Activated CD8-positive, alpha-beta T cell treated with anti-CD3 and anti-CD28 coated beads, Interleukin-2, amount 10 ng/mL, durations not matched to agents 7 days and 5 days (primary cell): ENCODE measurements around the gene FGFR3. TPM values are rescaled to one million over a fixed set of nuclear protein-coding genes. Genes with fewer than 3 reads are reported as not detected.
"Not testable (repeated sequence)": the region's sequence is repeated elsewhere in the genome, so short reads cannot be mapped to it uniquely, and the experiment has no call there.

Experiments used
- ATAC-seq: fragments of 150-1000 bp; cut with Tn5 transposase; one replicate; pipeline ENCODE4 v1.10.0; 2021; ENCODE audit warnings: moderate library complexity
- CTCF ChIA-PET: fragments of 350-600 bp; sonication (Branson Sonifier 250); formaldehyde crosslinking; loops from one replicate; lab custom pipeline; 2021; ENCODE audit warnings: antibody characterized with exemption; lab: Charles Lee
- POLR2A ChIA-PET: fragments of 350-600 bp; sonication (Branson Sonifier 250); formaldehyde crosslinking; loops from one replicate; lab custom pipeline; 2021; ENCODE audit warnings: antibody characterized with exemption; lab: Charles Lee
- DNase-seq: peaks from one replicate; pipeline ENCODE4 v3.0.0-alpha.2; 2020
- H3K27ac Mint-ChIP-seq: one replicate; pipeline ENCODE4 v1.8.0; 2021; ENCODE audit warnings: mild to moderate bottlenecking, mixed read lengths
- H3K27me3 Mint-ChIP-seq: one replicate; pipeline ENCODE4 v1.8.0; 2021; ENCODE audit warnings: low read depth, mixed read lengths
- H3K36me3 Mint-ChIP-seq: one replicate; pipeline ENCODE4 v1.8.0; 2021; ENCODE audit warnings: low read depth, mixed read lengths
- H3K4me1 Mint-ChIP-seq: one replicate; pipeline ENCODE4 v1.8.0; 2021; ENCODE audit warnings: low read depth, mixed read lengths
- H3K4me3 Mint-ChIP-seq: one replicate; pipeline ENCODE4 v1.8.0; 2021; ENCODE audit warnings: mild to moderate bottlenecking, mixed read lengths
- H3K9me3 Mint-ChIP-seq: one replicate; pipeline ENCODE4 v1.8.0; 2022; ENCODE audit warnings: mixed read lengths; ENCODE audit not compliant: insufficient read depth
- total RNA-seq, 2 experiments: library from RNA; stranded (reverse); gene quantifications; one replicate each; pipeline ENCODE4 v1.2.3, GENCODE V29; 2021

The FGFR3 gene
- total RNA-seq, 2 experiments from 2014 or later = 0.34 to 0.37 TPM

DNA sequence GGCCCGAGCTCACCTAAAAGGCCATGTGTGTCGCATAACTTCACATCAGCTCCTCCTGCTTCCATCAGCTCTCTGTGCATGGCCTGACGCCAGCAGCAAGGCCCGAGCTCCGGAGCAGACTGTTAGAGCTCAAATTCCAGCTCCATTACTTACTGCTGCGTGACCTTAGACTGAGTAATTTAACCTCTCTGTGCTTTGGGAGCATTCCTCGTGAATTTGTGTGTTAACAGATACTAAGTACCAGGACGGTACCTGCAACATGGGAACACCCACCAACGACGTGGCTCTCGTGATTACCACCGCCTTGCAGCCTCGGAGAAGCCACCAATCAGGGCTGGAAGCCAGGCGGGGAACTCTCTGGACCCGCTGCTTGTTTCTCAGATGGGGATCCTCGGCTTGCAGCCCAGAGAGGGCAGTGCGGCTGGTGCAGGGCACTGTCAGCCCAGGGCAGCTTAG is 49.9 kb downstream of the FGFR3 start:
- Mint-ChIP-seq H3K4me3 (no peak overlapping the region), H3K4me1 (peaks cover 14% of the 10 kb centered on the region), H3K27ac (no peak overlapping the region), H3K36me3 (peaks cover 46% of the 10 kb centered on the region), H3K9me3 (no peaks in the 10 kb centered on the region), H3K27me3 (no peaks in the 10 kb centered on the region)
- DNase-seq = no peak
- ChIA-PET POLR2A (no interaction called here), CTCF (interaction anchor here (0.6 kb wide), 1 partner anchor 294 kb away, joined by 3 read pairs; no protein-coding TSS in a partner anchor)
- no peak for ATAC-seq

DNA sequence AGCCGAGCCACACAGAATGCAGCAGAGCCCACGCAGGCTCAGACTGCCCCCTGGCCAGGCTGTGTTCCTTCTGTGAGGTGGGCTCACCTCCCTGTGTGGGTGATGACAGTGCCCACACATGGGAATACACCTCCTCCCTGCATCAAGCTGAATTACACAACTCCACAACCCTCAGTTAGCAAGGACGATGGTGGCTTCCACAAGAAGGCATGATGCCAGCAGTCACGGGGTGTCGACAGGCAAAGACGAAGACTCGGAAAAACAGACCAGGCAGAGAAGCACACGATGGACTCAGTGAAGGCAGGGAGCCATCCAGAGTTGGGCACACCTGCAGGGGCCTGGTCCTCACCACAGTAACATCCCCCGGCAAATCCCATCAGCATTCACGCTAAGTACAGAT is 50.8 kb downstream of the FGFR3 start:
- Mint-ChIP-seq H3K27ac (no peak overlapping the region), H3K27me3 (no peaks in the 10 kb centered on the region), H3K4me1 (peaks cover 14% of the 10 kb centered on the region), H3K9me3 (no peaks in the 10 kb centered on the region), H3K36me3 (peaks cover 49% of the 10 kb centered on the region), H3K4me3 (no peak overlapping the region)
- DNase-seq (no peak), ATAC-seq (no peak)
- CTCF ChIA-PET = no interaction called here
- POLR2A ChIA-PET = no interaction called here

DNA sequence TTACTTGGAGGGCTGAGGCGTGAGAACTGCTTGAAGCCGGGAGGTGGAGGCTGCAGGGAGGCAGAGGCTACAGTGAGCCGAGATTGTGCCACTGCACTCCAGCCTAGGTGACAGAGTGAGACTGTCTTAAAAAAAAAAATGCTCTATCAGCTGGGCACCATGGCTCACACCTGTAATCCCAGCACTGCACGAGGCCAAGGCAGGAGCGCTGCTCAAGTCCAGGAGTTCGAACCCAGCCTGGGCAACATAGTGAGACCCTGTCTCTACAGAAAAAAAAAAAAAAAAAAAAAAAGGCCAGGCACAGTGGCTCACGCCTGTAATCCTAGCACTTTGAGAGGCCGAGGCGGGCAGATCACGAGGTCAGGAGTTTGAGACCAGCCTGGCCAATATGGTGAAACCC is 51.5 kb downstream of the FGFR3 start:
- H3K4me3 Mint-ChIP-seq, DNase-seq, ATAC-seq, H3K9me3 Mint-ChIP-seq, H3K27ac Mint-ChIP-seq, POLR2A ChIA-PET, H3K27me3 Mint-ChIP-seq: not testable (repeated sequence)
- CTCF ChIA-PET = interaction anchor here (1.3 kb wide), 1 partner anchor 1102 kb away, joined by 3 read pairs; no protein-coding TSS in a partner anchor
- Mint-ChIP-seq H3K36me3 (peaks cover 42% of the 10 kb centered on the region), H3K4me1 (peaks cover 14% of the 10 kb centered on the region)

DNA sequence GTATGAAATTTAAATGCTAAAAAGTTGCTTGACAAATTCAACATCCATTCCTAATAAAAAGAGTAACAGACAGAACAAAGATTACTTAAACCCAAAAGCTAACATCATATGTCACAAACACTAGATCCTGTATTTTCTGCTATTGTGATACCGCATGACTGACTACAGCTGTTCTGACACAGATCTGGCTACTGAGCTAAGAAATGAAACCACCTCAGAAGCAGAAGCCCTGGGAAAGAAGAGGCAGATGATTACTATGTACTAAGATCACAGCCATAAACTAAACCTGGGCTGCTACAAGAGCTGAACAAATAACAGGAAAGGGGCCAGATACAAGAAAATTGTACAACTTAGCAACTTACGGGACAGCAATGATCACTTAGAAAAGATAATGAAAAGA is 53.5 kb downstream of the FGFR3 start:
- Mint-ChIP-seq H3K9me3 (no peaks in the 10 kb centered on the region), H3K27me3 (no peaks in the 10 kb centered on the region), H3K27ac (no peak overlapping the region), H3K36me3 (peaks cover 28% of the 10 kb centered on the region), H3K4me3 (no peak overlapping the region), H3K4me1 (peaks cover 22% of the 10 kb centered on the region)
- POLR2A ChIA-PET = interaction anchor here (1.2 kb wide), 1 partner anchor 9 kb away, joined by 5 read pairs; the partner anchor contains the start of gene LETM1
- ATAC-seq (no peak), DNase-seq (no peak)
- CTCF ChIA-PET = interaction anchor here (0.7 to 1.2 kb wide), 3 partner anchors 98 to 153 kb away, joined by 3 to 4 read pairs (median 3); no protein-coding TSS in a partner anchor

DNA sequence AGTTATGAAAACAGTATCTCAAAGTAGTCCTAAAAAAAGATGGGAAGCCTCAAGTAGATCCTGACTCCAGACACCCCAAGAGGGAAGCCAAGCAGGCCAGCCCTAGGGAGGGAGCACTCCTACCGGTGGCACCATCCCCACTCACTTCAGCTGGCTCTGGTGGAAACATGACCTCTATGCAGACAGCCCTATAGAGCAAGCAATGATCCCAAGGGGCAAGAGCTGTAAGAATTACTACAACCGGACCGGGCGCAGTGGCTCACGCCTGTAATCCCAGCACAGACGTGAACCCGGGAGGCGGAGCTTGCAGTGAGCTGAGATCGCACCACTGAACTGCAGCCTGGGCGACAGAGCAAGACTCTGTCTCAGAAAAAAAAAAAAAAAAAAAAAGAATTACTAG is 57.2 kb downstream of the FGFR3 start:
- Mint-ChIP-seq H3K4me1 (peaks cover 42% of the 10 kb centered on the region), H3K27ac (no peak overlapping the region), H3K9me3 (no peaks in the 10 kb centered on the region), H3K36me3 (peaks cover 23% of the 10 kb centered on the region), H3K27me3 (no peaks in the 10 kb centered on the region), H3K4me3 (no peak overlapping the region)
- CTCF ChIA-PET = interaction anchor here (1.4 kb wide), 1 partner anchor 49 kb away, joined by 6 read pairs; no protein-coding TSS in a partner anchor
- POLR2A ChIA-PET = interaction anchor here (1.1 kb wide), 1 partner anchor 11 kb away, joined by 4 read pairs; no protein-coding TSS in a partner anchor
- no peak for DNase-seq
- ATAC-seq = no peak

DNA sequence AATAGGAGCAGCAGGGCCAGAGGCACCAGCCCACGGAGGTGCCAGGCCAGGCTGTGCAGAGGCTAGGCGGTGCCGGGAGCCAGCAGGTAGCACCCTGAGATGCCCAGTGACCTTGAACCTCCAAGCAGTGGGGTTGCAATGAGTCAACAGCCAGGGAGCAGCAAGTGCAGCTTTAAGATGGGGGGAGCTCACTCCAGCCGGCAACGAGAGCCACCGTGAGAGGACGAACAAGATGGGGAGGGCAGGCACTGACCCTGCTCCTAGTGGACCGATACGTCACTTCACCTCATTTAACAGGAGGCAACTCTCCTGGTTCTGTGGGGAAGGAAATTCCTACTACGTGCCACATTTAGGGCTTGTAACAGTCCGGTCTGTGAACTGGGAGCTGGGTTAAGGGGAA is 58.1 kb downstream of the FGFR3 start:
- H3K4me1 Mint-ChIP-seq = peaks cover 42% of the 10 kb centered on the region
- DNase-seq (no peak), ATAC-seq (no peak)
- ChIA-PET CTCF (interaction anchor here (0.7 to 1.0 kb wide), 2 partner anchors 36 to 48 kb away, joined by 3 read pairs; no protein-coding TSS in a partner anchor), POLR2A (interaction anchor here (0.6 to 1.1 kb wide), 2 partner anchors 11 to 151 kb away, joined by 4 to 5 read pairs; no protein-coding TSS in a partner anchor)
- no peak overlapping the region for H3K27ac Mint-ChIP-seq
- no peaks in the 10 kb centered on the region for H3K9me3 Mint-ChIP-seq
- peaks cover 23% of the 10 kb centered on the region for H3K36me3 Mint-ChIP-seq
- H3K4me3 Mint-ChIP-seq = no peak overlapping the region
- no peaks in the 10 kb centered on the region for H3K27me3 Mint-ChIP-seq

DNA sequence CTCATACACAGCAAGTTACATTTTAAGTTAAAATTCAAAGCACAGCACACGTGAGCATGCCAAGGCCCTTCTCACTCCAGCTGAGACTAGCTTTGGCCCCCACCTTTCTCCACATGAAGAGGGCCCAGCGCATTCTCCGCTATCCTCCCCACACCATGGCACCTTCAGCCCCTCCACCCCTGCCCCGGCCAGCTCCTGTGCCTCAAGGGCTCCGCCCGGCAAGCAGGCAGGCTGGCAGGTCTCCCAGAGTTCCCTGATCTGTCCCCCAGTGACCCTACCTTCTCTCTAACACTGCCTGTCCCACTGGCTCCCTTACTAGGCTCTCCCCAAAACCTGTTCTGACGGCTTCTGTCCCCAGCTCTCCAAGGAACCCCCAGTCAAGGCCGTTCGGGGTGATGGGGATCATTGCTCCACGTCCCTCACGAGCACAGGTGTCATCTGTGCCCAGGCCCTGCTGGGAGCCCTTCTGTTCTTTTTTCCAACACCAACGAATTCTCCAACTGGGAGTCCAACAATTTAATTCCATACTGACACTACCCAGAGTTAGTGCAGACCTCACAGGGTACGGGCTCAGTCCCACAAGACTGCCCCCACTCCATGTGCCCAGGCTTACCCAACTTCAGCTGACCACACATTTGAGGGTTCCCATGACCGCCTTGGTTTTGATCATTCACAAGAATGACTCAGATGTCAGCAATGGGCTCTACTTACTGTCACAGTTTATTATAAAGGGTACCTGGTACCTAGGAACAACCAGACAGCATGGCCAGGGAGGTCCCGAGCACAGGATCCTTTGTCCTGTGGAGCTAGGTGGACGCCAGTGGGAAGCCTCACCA is 58.7 kb downstream of the FGFR3 start:
- DNase-seq = no peak
- CTCF ChIA-PET = interaction anchor here (0.7 to 1.0 kb wide), 2 partner anchors 36 to 48 kb away, joined by 3 read pairs; no protein-coding TSS in a partner anchor
- H3K4me3 Mint-ChIP-seq = no peak overlapping the region
- peaks cover 42% of the 10 kb centered on the region for H3K4me1 Mint-ChIP-seq
- ATAC-seq = no peak
- no peaks in the 10 kb centered on the region for H3K27me3 Mint-ChIP-seq
- no peaks in the 10 kb centered on the region for H3K9me3 Mint-ChIP-seq
- peaks cover 18% of the 10 kb centered on the region for H3K36me3 Mint-ChIP-seq
- POLR2A ChIA-PET = interaction anchor here (0.6 kb wide), 1 partner anchor 152 kb away, joined by 5 read pairs; no protein-coding TSS in a partner anchor
- no peak overlapping the region for H3K27ac Mint-ChIP-seq

DNA sequence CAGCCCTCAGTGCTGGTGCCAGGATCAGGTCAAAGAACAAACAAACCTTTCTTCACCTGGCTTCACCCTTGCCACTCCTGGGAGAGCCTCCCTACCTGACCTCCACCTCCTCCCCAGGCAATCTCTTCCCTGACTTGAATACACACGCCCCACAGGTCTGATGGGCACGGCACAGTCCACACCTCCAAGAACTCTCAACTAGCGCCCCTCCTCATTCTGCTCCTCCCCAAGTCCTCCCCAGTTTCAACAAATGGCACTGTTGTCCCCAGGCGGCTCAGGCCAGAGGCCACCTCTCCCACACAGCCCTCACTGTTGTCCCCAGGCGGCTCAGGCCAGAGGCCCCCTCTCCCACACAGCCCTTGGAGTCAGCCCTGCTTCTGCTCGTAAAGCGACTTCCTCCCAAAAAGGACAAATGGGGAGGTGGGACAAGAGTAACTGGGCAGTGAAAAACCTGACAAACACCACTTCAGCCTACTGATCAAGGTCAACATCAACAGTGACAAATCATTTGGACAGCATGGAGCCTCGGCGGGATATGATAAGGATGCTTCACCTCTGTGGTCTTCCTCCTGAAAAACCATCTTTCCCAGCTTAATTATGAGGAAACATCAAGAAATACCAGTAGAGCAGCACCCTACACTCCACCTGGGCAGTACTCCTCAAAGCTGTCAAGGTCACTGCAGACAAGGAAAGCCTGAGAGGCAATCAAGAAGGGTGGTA is 60.0 kb downstream of the FGFR3 start:
- H3K4me1 Mint-ChIP-seq = peaks cover 51% of the 10 kb centered on the region
- POLR2A ChIA-PET = interaction anchor here (0.5 kb wide), 1 partner anchor 70 kb away, joined by 3 read pairs; no protein-coding TSS in a partner anchor
- peaks cover 12% of the 10 kb centered on the region for H3K36me3 Mint-ChIP-seq
- no peaks in the 10 kb centered on the region for H3K27me3 Mint-ChIP-seq
- no peak overlapping the region for H3K4me3 Mint-ChIP-seq
- ATAC-seq (no peak), DNase-seq (no peak)
- peak overlapping the region; percentile 37 for H3K27ac Mint-ChIP-seq
- H3K9me3 Mint-ChIP-seq = no peaks in the 10 kb centered on the region
- CTCF ChIA-PET = interaction anchor here (2.4 kb wide), 1 partner anchor 46 kb away, joined by 9 read pairs; no protein-coding TSS in a partner anchor

DNA sequence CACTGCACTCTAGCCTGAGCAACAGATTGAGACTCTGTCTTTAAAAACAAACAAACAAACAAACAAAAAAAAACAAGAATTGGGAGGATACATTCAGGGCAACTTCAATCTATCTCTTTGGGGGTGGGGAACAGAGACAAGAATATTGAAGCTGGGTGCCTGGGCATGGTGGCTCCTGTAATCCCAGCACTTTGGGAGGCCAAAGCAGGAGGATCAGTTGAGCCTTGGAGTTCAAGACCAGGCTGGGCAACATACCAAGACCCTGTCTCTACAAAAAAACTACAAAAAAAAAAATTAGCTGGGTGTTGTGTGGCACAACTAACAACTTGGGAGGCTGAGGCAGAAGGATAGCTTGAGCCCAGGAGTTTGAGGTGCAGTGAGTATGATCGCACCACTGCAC is 61.7 kb downstream of the FGFR3 start:
- ATAC-seq (no peak), DNase-seq (no peak)
- no peaks in the 10 kb centered on the region for H3K9me3 Mint-ChIP-seq
- CTCF ChIA-PET = interaction anchor here (1.0 to 2.4 kb wide), 3 partner anchors 45 to 52 kb away, joined by 3 to 9 read pairs (median 4); no protein-coding TSS in a partner anchor
- peaks cover 53% of the 10 kb centered on the region for H3K4me1 Mint-ChIP-seq
- peaks cover 9% of the 10 kb centered on the region for H3K36me3 Mint-ChIP-seq
- H3K27me3 Mint-ChIP-seq = no peaks in the 10 kb centered on the region
- POLR2A ChIA-PET = interaction anchor here (0.6 to 3.4 kb wide), 5 partner anchors 8 to 142 kb away, joined by 3 to 29 read pairs (median 3); partner anchors contain the start of genes NSD2 and SLBP
- H3K4me3 Mint-ChIP-seq = peak overlapping the region; percentile 76
- H3K27ac Mint-ChIP-seq = peak overlapping the region; percentile 84

DNA sequence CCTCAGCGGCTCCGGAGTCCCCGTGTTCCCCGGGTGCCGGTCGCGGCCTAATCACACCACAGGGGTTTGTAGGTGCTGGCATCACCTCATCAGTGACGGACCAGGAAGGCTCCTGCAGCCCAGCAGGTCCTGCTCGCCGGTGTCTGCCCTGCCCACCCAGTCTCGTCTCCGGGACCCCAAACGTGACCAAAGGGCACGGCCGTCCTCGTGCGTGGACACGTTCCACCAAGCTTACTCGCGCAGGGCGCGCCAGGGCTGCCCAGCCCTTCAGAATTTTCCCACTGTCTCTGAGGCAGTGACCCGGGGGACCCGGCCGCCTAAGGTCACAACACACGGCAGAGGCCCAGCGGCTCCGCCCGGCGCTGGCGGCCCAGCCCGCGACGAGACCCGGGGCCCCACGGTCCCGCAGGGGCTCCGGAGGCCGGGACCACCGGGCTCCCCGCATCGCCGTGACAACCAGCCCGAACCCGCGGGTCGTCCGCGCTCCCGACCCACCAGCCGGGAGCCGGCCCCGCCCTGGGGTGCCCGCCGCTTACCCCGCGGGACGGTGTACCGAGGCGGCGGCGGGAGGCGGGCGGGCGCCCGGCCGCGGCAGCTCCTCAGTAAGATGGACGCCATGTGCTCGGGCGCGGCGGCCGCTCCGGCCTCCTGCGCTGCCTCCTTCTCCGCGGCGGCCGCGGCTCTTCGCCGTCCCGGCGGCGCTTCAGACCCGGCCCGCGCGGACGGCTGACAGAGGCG is 62.4 kb downstream of the FGFR3 start:
- Mint-ChIP-seq H3K4me3 (peak overlapping the region; percentile 81), H3K27ac (peak overlapping the region; percentile 84), H3K4me1 (peaks cover 50% of the 10 kb centered on the region), H3K27me3 (no peaks in the 10 kb centered on the region), H3K36me3 (peaks cover 9% of the 10 kb centered on the region), H3K9me3 (no peaks in the 10 kb centered on the region)
- ChIA-PET CTCF (interaction anchor here (1.0 to 2.4 kb wide), 4 partner anchors 44 to 52 kb away, joined by 3 to 16 read pairs (median 6); no protein-coding TSS in a partner anchor), POLR2A (interaction anchor here (0.6 to 3.4 kb wide), 7 partner anchors 9 to 152 kb away, joined by 3 to 29 read pairs (median 5); partner anchors contain the start of genes NSD2 and SLBP)
- ATAC-seq = peak; percentile 38
- DNase-seq = peak; percentile 43
